H1 (cell line): ENCODE measurements around the gene NDUFA13. TPM values are rescaled to one million over a fixed set of nuclear protein-coding genes. Genes with fewer than 3 reads are reported as not detected.

Experiments
- CTCF ChIA-PET: fragments of 300-600 bp; sonication (Branson Sonifier 250); formaldehyde crosslinking; loops from one replicate; lab custom pipeline; 2021; ENCODE audit not compliant: partially characterized antibody; lab: Charles Lee
- POLR2A ChIA-PET: fragments of 300-600 bp; sonication (Branson Sonifier 250); formaldehyde crosslinking; loops from one replicate; lab custom pipeline; 2021; ENCODE audit warnings: inconsistent platforms; ENCODE audit not compliant: partially characterized antibody; lab: Charles Lee
- DNase-seq, 2 experiments: peaks; one replicate each; pipeline versions ENCODE4 v3.0.0 to v3.0.0-alpha.2; 2010 to 2022; ENCODE audit warnings: low spot score in 2 of 2, low read depth in 1 of 2, mixed read lengths in 1 of 2
- FAIRE-seq: peaks from 2 replicates; lab custom pipeline; 2011; peaks lifted over from hg19 to GRCh38; lab: Jason Lieb, UNC
- H2AFZ ChIP-seq: 2 replicates; pipeline ENCODE4 v1.8.1; 2012; ENCODE audit warnings: low read length, inconsistent platforms
- H2AK5ac ChIP-seq: 2 replicates; pipeline ENCODE4 v1.6.1; 2013; ENCODE audit warnings: low read depth, low read length
- H2BK120ac ChIP-seq: replicated peaks from 2 replicates; pipeline ENCODE3; 2013; ENCODE audit warnings: low read depth, low read length, inconsistent platforms
- H2BK12ac ChIP-seq: 2 replicates; pipeline ENCODE4 v1.6.1; 2013; ENCODE audit warnings: low read depth, low read length
- H2BK15ac ChIP-seq: 2 replicates; pipeline ENCODE4 v1.6.1; 2013; ENCODE audit warnings: low read length
- H2BK20ac ChIP-seq: 2 replicates; pipeline ENCODE4 v1.6.1; 2013; ENCODE audit warnings: low read length
- H2BK5ac ChIP-seq: 2 replicates; pipeline ENCODE4 v1.6.1; 2013; ENCODE audit warnings: low read depth, low read length
- H3K14ac ChIP-seq: 2 replicates; pipeline ENCODE4 v1.6.1; 2013; ENCODE audit warnings: inconsistent platforms; ENCODE audit not compliant: insufficient read length
- H3K18ac ChIP-seq: 2 replicates; pipeline ENCODE4 v1.6.1; 2013; ENCODE audit warnings: low read length; ENCODE audit errors: extremely low read depth
- H3K23ac ChIP-seq: 2 replicates; pipeline ENCODE4 v1.6.1; 2013; ENCODE audit warnings: inconsistent platforms; ENCODE audit not compliant: insufficient read length
- H3K23me2 ChIP-seq: 2 replicates; pipeline ENCODE4 v1.6.1; 2013; ENCODE audit warnings: low read depth, low read length
- H3K27ac ChIP-seq: 2 replicates; pipeline ENCODE4 v1.6.1; 2011; ENCODE audit warnings: low read depth, low read length, inconsistent platforms
- H3K27me3 ChIP-seq, 4 experiments: replicated peaks in 1 of 4; 1 replicate in 1 of 4; 2 replicates in 3 of 4; pipeline versions ENCODE4 v1.6.1 to v1.8.1; 2011 to 2013; ENCODE audit warnings: low read length in 3 of 4, mild to moderate bottlenecking in 3 of 4, inconsistent platforms in 2 of 4, mixed read lengths in 2 of 4, moderate library complexity in 1 of 4; ENCODE audit not compliant: control insufficient read depth in 3 of 4, insufficient read depth in 3 of 4; ENCODE audit errors: extremely low read depth in 1 of 4
- H3K36me3 ChIP-seq, 4 experiments: 2 replicates each; pipeline versions ENCODE4 v1.6.1 to v1.8.1; 2011 to 2013; ENCODE audit warnings: mild to moderate bottlenecking in 4 of 4, low read length in 3 of 4, moderate library complexity in 2 of 4, control low read depth in 1 of 4, inconsistent platforms in 1 of 4; ENCODE audit not compliant: insufficient read depth in 4 of 4, control insufficient read depth in 2 of 4
- H3K4ac ChIP-seq: replicated peaks from 2 replicates; pipeline ENCODE3; 2013; ENCODE audit warnings: low read length, low read depth, mixed read lengths, inconsistent platforms; ENCODE audit not compliant: insufficient read length
- H3K4me1 ChIP-seq, 4 experiments: replicated peaks in 1 of 4; 1 replicate in 1 of 4; 2 replicates in 3 of 4; pipeline versions ENCODE4 v1.6.1 to v1.8.1; 2011 to 2013; ENCODE audit warnings: low read length in 3 of 4, inconsistent platforms in 2 of 4, mixed read lengths in 1 of 4; ENCODE audit not compliant: insufficient read depth in 4 of 4, control insufficient read depth in 3 of 4
- H3K4me2 ChIP-seq, 2 experiments: 2 replicates each; pipeline versions ENCODE4 v1.6.1 to v1.8.1; 2011 to 2013; ENCODE audit warnings: low read depth in 2 of 2, low read length in 2 of 2, control low read depth in 1 of 2, inconsistent platforms in 1 of 2, mild to moderate bottlenecking in 1 of 2; ENCODE audit not compliant: insufficient read depth in 1 of 2
- H3K4me3 ChIP-seq, 4 experiments: fragments of 200-600, 300-600 bp in 1 of 4; sonication (generic), shearing (Covaris generic), sonication (Bioruptor Twin) in 1 of 4; 2 replicates each; pipeline versions ENCODE4 v1.5.1 to v1.8.1; 2011 to 2016; ENCODE audit warnings: low read length in 4 of 4, low read depth in 3 of 4, control low read depth in 2 of 4, inconsistent platforms in 2 of 4, mild to moderate bottlenecking in 2 of 4, mixed read lengths in 1 of 4, moderate library complexity in 1 of 4; ENCODE audit not compliant: insufficient read depth in 2 of 4; ENCODE audit errors: extremely low read depth in 1 of 4
- H3K56ac ChIP-seq: replicated peaks from 2 replicates; pipeline ENCODE3; 2013; ENCODE audit warnings: low read depth, mild to moderate bottlenecking, mixed read lengths, low read length, inconsistent platforms; ENCODE audit not compliant: insufficient read length
- H3K79me1 ChIP-seq: 2 replicates; pipeline ENCODE4 v1.6.1; 2013; ENCODE audit warnings: low read depth, low read length, control low read depth
- H3K79me2 ChIP-seq, 2 experiments: 2 replicates each; pipeline versions ENCODE4 v1.6.1 to v1.8.1; 2012 to 2013; ENCODE audit warnings: low read length in 2 of 2, mild to moderate bottlenecking in 2 of 2, inconsistent platforms in 1 of 2; ENCODE audit not compliant: insufficient read depth in 2 of 2, control insufficient read depth in 1 of 2
- H3K9ac ChIP-seq, 4 experiments: replicated peaks in 1 of 4; 1 replicate in 1 of 4; 2 replicates in 3 of 4; pipeline versions ENCODE4 v1.6.1 to v1.8.1; 2011 to 2013; ENCODE audit warnings: low read depth in 3 of 4, low read length in 3 of 4, control low read depth in 2 of 4, mild to moderate bottlenecking in 2 of 4, moderate library complexity in 2 of 4, inconsistent platforms in 1 of 4; ENCODE audit errors: extremely low read depth in 1 of 4
- H3K9me3 ChIP-seq, 2 experiments: 2 replicates each; pipeline versions ENCODE4 v1.6.1 to v1.8.1; 2012 to 2013; ENCODE audit warnings: mild to moderate bottlenecking in 2 of 2, moderate library complexity in 2 of 2, control low read depth in 1 of 2, inconsistent platforms in 1 of 2, low read depth in 1 of 2, low read length in 1 of 2, mixed read lengths in 1 of 2; ENCODE audit not compliant: insufficient read depth in 2 of 2
- H4K20me1 ChIP-seq, 2 experiments: replicated peaks in 1 of 2; 2 replicates each; pipeline versions ENCODE3 to v1.8.1; 2011 to 2013; ENCODE audit warnings: inconsistent platforms in 2 of 2, low read length in 2 of 2, mild to moderate bottlenecking in 1 of 2; ENCODE audit not compliant: insufficient read depth in 2 of 2, control insufficient read depth in 1 of 2
- H4K5ac ChIP-seq: 2 replicates; pipeline ENCODE4 v1.6.1; 2013; ENCODE audit warnings: low read length, low read depth, mixed read lengths, inconsistent platforms; ENCODE audit not compliant: insufficient read length
- H4K8ac ChIP-seq: 2 replicates; pipeline ENCODE4 v1.8.0; 2013; ENCODE audit warnings: mild to moderate bottlenecking, moderate library complexity, low read length, inconsistent platforms; ENCODE audit not compliant: insufficient read depth; ENCODE audit errors: extremely low read depth
- H4K91ac ChIP-seq: replicated peaks from 2 replicates; pipeline ENCODE3; 2013; ENCODE audit warnings: low read length, mixed read lengths, inconsistent platforms; ENCODE audit not compliant: insufficient read length
- ASH2L ChIP-seq: fragments of 200-600, 300-600 bp; sonication (generic); IDR thresholded peaks from one replicate; pipeline ENCODE4 v1.7.1; 2017; ENCODE audit warnings: low read length
- ATF2 ChIP-seq: IDR thresholded peaks from 2 replicates; pipeline ENCODE4 v1.6.1; 2012; ENCODE audit warnings: low read length, inconsistent platforms
- GABPA ChIP-seq: IDR thresholded peaks from 2 replicates; pipeline ENCODE4 v1.6.1; 2011; ENCODE audit warnings: mild to moderate bottlenecking, low read length, moderate library complexity, borderline replicate concordance; ENCODE audit not compliant: insufficient read depth
- KDM1A ChIP-seq: fragments of 200-600, 300-600 bp; sonication (generic); IDR thresholded peaks from 2 replicates; pipeline ENCODE4 v1.7.1; 2016; ENCODE audit warnings: mild to moderate bottlenecking, low read length, borderline replicate concordance
- SIN3A ChIP-seq, 2 experiments: IDR thresholded peaks in 1 of 2; conservative IDR thresholded peaks in 1 of 2; 2 replicates each; pipeline ENCODE4 v1.6.1; 2011 to 2012; ENCODE audit warnings: low read length in 2 of 2, improper control_type of control experiment in 1 of 2, low read depth in 1 of 2, mild to moderate bottlenecking in 1 of 2
- TEAD4 ChIP-seq: IDR thresholded peaks from 2 replicates; pipeline ENCODE4 v1.6.1; 2012; ENCODE audit warnings: low read depth, low read length, inconsistent platforms, mixed read lengths
- ZNF274 ChIP-seq: IDR thresholded peaks from 2 replicates; pipeline ENCODE4 v1.7.0; 2012; ENCODE audit warnings: low read length, borderline replicate concordance; ENCODE audit errors: extremely low read depth
- WGBS, 2 experiments: shearing (Covaris generic) in 1 of 2; methylation state at CpG; one replicate each; pipeline versions ENCODE4 v1.1.6 to v1.1.7; 2013 to 2015; ENCODE audit warnings: low lambda C conversion rate in 2 of 2, mixed read lengths in 2 of 2, inconsistent platforms in 1 of 2, low coverage in 1 of 2, missing lambda C conversion rate in 1 of 2; ENCODE audit not compliant: insufficient replicate concordance in 2 of 2, insufficient coverage in 1 of 2, insufficient read length in 1 of 2; ENCODE audit errors: extremely low coverage in 1 of 2, missing lambda C conversion rate in 1 of 2; 5-methylcytosine and 5-hydroxymethylcytosine counted together
- polyA plus RNA-seq, 7 experiments: library from polyadenylated mRNA; depleted of rRNA in 3 of 7; stranded (reverse) in 5 of 7; unstranded in 2 of 7; fragments of >200 nt in 5 of 7; fragments of 200-250 nt in 2 of 7; gene quantifications; 1 replicate in 5 of 7; 2 replicates in 1 of 7; 4 replicates in 1 of 7; pipeline versions ENCODE4 v1.2.1 to v1.2.3, GENCODE V29; 2011 to 2013; ENCODE audit warnings: missing spikeins in 2 of 7, mixed read lengths in 2 of 7
- total RNA-seq: library from RNA; stranded (reverse); fragmentation: NEBNext Ultra II Directional; extraction: Animal tissue kit (Norgen Biotek cat#: 25700); gene quantifications from 2 replicates; pipeline ENCODE4 v1.2.1, GENCODE V29; 2021

Gene NDUFA13
- total and polyA plus RNA-seq, 2 of the 8 experiments (the other 6 are each of a cell fraction or from before 2014, with no cell fraction given) = 413 to 1,105 TPM

DNA sequence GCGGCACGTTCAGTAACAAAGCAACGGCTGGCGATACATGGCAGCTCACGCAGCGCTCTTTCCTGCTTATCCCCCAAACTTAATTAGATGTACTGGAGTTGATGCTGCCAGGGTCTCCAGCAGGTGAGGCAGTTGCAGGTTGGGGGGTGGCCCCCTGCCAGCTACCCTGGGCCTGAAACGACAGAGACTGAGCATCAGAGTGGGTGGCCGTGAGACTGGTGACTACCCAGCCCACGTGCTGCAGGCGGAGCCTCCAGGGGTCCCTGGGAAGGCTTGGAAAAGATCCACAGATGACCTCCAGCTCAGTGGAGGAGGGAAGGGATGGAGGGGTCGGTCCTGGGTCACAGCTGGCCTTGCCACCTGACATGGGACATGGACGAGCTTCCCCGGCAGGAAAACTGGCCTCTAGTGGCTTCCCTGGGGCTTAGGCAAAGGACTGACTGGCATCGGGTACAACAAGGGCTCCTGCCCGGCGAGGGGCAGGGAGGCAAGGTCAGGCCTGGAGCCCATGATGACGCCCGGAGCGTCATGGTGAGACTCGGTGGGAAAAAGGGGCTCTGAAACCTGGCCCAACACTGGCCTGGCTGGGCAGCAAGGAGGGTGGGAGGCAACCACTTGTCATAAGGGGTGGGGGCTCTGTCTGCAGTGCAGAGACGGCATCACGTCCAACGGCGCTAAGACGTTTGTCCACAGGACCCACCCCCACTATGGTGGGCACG, 46.1 kb downstream of the NDUFA13 start:
- Histone ChIP-seq H3K56ac (no peak overlapping the region), H2AK5ac (no peak overlapping the region), H3K18ac (no peak overlapping the region), H3K23me2 (no peaks in the 10 kb centered on the region), H4K91ac (no peak overlapping the region), H3K4me2 (no peak overlapping the region), H3K27ac (no peak overlapping the region), H2BK120ac (no peak overlapping the region), H3K9me3 (no peaks in the 10 kb centered on the region), H2BK20ac (no peak overlapping the region), H3K27me3 (no peaks in the 10 kb centered on the region), H2AFZ (no peak overlapping the region), H3K23ac (no peak overlapping the region), H3K4ac (no peak overlapping the region), H2BK5ac (no peak overlapping the region), H3K14ac (no peak overlapping the region), H3K79me1 (no peaks in the 10 kb centered on the region), H2BK12ac (no peak overlapping the region), H3K4me3 (no peak overlapping the region), H3K4me1 (peaks cover 0 to 4% (median 0%) of the 10 kb centered on the region in 4 experiments; a peak in 2 of 7 replicates), H4K8ac (no peak overlapping the region), H3K36me3 (no peaks in the 10 kb centered on the region), H3K79me2 (no peaks in the 10 kb centered on the region), H2BK15ac (no peak overlapping the region), H4K20me1 (no peaks in the 10 kb centered on the region), H3K9ac (no peak overlapping the region; a peak in 1 of 7 replicates), H4K5ac (no peak overlapping the region)
- ChIA-PET POLR2A (interaction anchor here (0.6 to 1.4 kb wide), 3 partner anchors 29 to 603 kb away, joined by 3 read pairs; no protein-coding TSS in a partner anchor), CTCF (interaction anchor here (0.6 to 20.0 kb wide), 10 partner anchors 12 to 97 kb away, joined by 3 to 223 read pairs (median 4); partner anchors contain the start of gene GMIP)
- DNase-seq = no peak
- no peak for FAIRE-seq
- WGBS, 2 experiments = 89% methylated on average over 24 of the region's 26 CpGs; no CpG with 5 or more reads in 1 of the 2 experiments
- TF ChIP-seq KDM1A = no peak
- TF ChIP-seq SIN3A (conservative IDR thresholded peaks at IDR 0.05 in 1 of 2, IDR thresholded peaks at IDR 0.05 in 1 of 2; ENCODE audit: low read depth in 1 of 2, low read length in 2 of 2) = no peak
- no peak for TF ChIP-seq ZNF274
- no peak for TF ChIP-seq ASH2L
- no peak for TF ChIP-seq TEAD4
- no peak for TF ChIP-seq GABPA
- no peak for TF ChIP-seq ATF2
